ENCODE measurements around the gene YIPF4.
"Not testable (repeated sequence)": the region's sequence is repeated elsewhere in the genome, so short reads cannot be mapped to it uniquely, and the experiment has no call there.

Gene YIPF4

GRCh38 chr2:32249731-32250236, 27.9 kb upstream of the YIPF4 start:
- Histone ChIP-seq H3K36me3 (ENCODE audit: control insufficient read depth, insufficient read depth, low read length) (no peaks in the 10 kb centered on the region), H3K4me3 (ENCODE audit: insufficient read depth, low read depth, low read length) (no peak overlapping the region), H3K4me1 (ENCODE audit: control insufficient read depth, insufficient read depth, low read length) (no peaks in the 10 kb centered on the region), H3K27ac (ENCODE audit: insufficient read depth, low read depth, low read length, poor library complexity, severe bottlenecking) (no peak overlapping the region), H3K9me3 (ENCODE audit: control insufficient read depth, low read length) (no peaks in the 10 kb centered on the region), H3K27me3 (ENCODE audit: control insufficient read depth, insufficient read depth, low read length, poor library complexity, severe bottlenecking) (no peaks in the 10 kb centered on the region)
- WGBS, 2 experiments = 95 to 96% methylated on average over 2 of the region's 2 CpGs

GRCh38 chr2:32250290-32250689, 27.4 kb upstream of the YIPF4 start:
- no peaks in the 10 kb centered on the region for H3K36me3 ChIP-seq (ENCODE audit: control insufficient read depth, insufficient read depth, low read length)
- no peaks in the 10 kb centered on the region for H3K9me3 ChIP-seq (ENCODE audit: control insufficient read depth, low read length)
- 92 to 94% methylated on average over 10 of the region's 10 CpGs for WGBS, 2 experiments
- H3K4me1 ChIP-seq (ENCODE audit: control insufficient read depth, insufficient read depth, low read length) = no peaks in the 10 kb centered on the region
- H3K27me3 ChIP-seq (ENCODE audit: control insufficient read depth, insufficient read depth, low read length, poor library complexity, severe bottlenecking) = no peaks in the 10 kb centered on the region
- H3K4me3 ChIP-seq (ENCODE audit: insufficient read depth, low read depth, low read length) = no peak overlapping the region
- no peak overlapping the region for H3K27ac ChIP-seq (ENCODE audit: insufficient read depth, low read depth, low read length, poor library complexity, severe bottlenecking)

GRCh38 chr2:32258242-32258641, 19.5 kb upstream of the YIPF4 start:
- Histone ChIP-seq H3K9me3 (ENCODE audit: control insufficient read depth, low read length) (no peaks in the 10 kb centered on the region), H3K36me3 (ENCODE audit: control insufficient read depth, insufficient read depth, low read length) (no peaks in the 10 kb centered on the region), H3K4me3 (ENCODE audit: insufficient read depth, low read depth, low read length) (no peak overlapping the region), H3K4me1 (ENCODE audit: control insufficient read depth, insufficient read depth, low read length) (no peaks in the 10 kb centered on the region), H3K27ac (ENCODE audit: insufficient read depth, low read depth, low read length, poor library complexity, severe bottlenecking) (no peak overlapping the region), H3K27me3 (ENCODE audit: control insufficient read depth, insufficient read depth, low read length, poor library complexity, severe bottlenecking) (no peaks in the 10 kb centered on the region)
- 86 to 87% methylated on average over 11 to 13 of the region's 13 CpGs for whole genome bisulfite sequencing, 2 experiments

- no peaks in the 10 kb centered on the region for H3K4me1 ChIP-seq (ENCODE audit: control insufficient read depth, insufficient read depth, low read length)
- H3K27me3 ChIP-seq (ENCODE audit: control insufficient read depth, insufficient read depth, low read length, poor library complexity, severe bottlenecking) = no peaks in the 10 kb centered on the region
- no peaks in the 10 kb centered on the region for H3K36me3 ChIP-seq (ENCODE audit: control insufficient read depth, insufficient read depth, low read length)
- H3K27ac ChIP-seq (ENCODE audit: insufficient read depth, low read depth, low read length, poor library complexity, severe bottlenecking) = no peak overlapping the region
- H3K9me3 ChIP-seq (ENCODE audit: control insufficient read depth, low read length) = no peaks in the 10 kb centered on the region
- H3K4me3 ChIP-seq (ENCODE audit: insufficient read depth, low read depth, low read length) = no peak overlapping the region
- WGBS, 2 experiments = 90 to 91% methylated on average over 2 of the region's 2 CpGs
Observed at GRCh38 chr2:32260376-32260775, 17.3 kb upstream of the YIPF4 start.

- Histone ChIP-seq H3K4me3 (ENCODE audit: insufficient read depth, low read depth, low read length) (no peak overlapping the region), H3K27ac (ENCODE audit: insufficient read depth, low read depth, low read length, poor library complexity, severe bottlenecking) (no peak overlapping the region), H3K27me3 (ENCODE audit: control insufficient read depth, insufficient read depth, low read length, poor library complexity, severe bottlenecking) (no peaks in the 10 kb centered on the region), H3K36me3 (ENCODE audit: control insufficient read depth, insufficient read depth, low read length) (no peaks in the 10 kb centered on the region), H3K9me3 (ENCODE audit: control insufficient read depth, low read length) (no peaks in the 10 kb centered on the region), H3K4me1 (ENCODE audit: control insufficient read depth, insufficient read depth, low read length) (no peaks in the 10 kb centered on the region)
- 92 to 94% methylated on average over 2 to 3 of the region's 3 CpGs for WGBS, 2 experiments
Observed at GRCh38 chr2:32262105-32262504, 15.6 kb upstream of the YIPF4 start.

GRCh38 chr2:32264422-32265105, 13.1 kb upstream of the YIPF4 start, which contains the start of gene NLRC4:
NLRC4 (minus strand) TSS chr2:32264886; CDS start chr2:32256775, 8,111 bp downstream.
- H3K4me1 ChIP-seq (ENCODE audit: control insufficient read depth, insufficient read depth, low read length) = no peaks in the 10 kb centered on the region
- H3K36me3 ChIP-seq (ENCODE audit: control insufficient read depth, insufficient read depth, low read length) = no peaks in the 10 kb centered on the region
- 86 to 90% methylated on average over 7 of the region's 7 CpGs for WGBS, 2 experiments
- no peak within 1 kb of the TSS for H3K27ac ChIP-seq (ENCODE audit: insufficient read depth, low read depth, low read length, poor library complexity, severe bottlenecking)
- H3K27me3 ChIP-seq (ENCODE audit: control insufficient read depth, insufficient read depth, low read length, poor library complexity, severe bottlenecking) = peaks cover under 1% of the 10 kb centered on the region
- H3K4me3 ChIP-seq (ENCODE audit: insufficient read depth, low read depth, low read length) = no peak within 1 kb of the TSS
- no peaks in the 10 kb centered on the region for H3K9me3 ChIP-seq (ENCODE audit: control insufficient read depth, low read length)

- H3K9me3 ChIP-seq (ENCODE audit: control insufficient read depth, low read length) = no peaks in the 10 kb centered on the region
- H3K27me3 ChIP-seq (ENCODE audit: control insufficient read depth, insufficient read depth, low read length, poor library complexity, severe bottlenecking) = peaks cover 33% of the 10 kb centered on the region
- H3K27ac ChIP-seq (ENCODE audit: insufficient read depth, low read depth, low read length, poor library complexity, severe bottlenecking) = no peak overlapping the region
- H3K4me3 ChIP-seq (ENCODE audit: insufficient read depth, low read depth, low read length) = no peak overlapping the region
- no peaks in the 10 kb centered on the region for H3K4me1 ChIP-seq (ENCODE audit: control insufficient read depth, insufficient read depth, low read length)
- H3K36me3 ChIP-seq (ENCODE audit: control insufficient read depth, insufficient read depth, low read length) = no peaks in the 10 kb centered on the region
- 67 to 71% methylated on average over 2 of the region's 2 CpGs for WGBS, 2 experiments
Observed at GRCh38 chr2:32271063-32271462, 6.6 kb upstream of the YIPF4 start.

- 42 to 54% methylated on average over 2 to 3 of the region's 3 CpGs for WGBS, 2 experiments
- peaks cover 33% of the 10 kb centered on the region for H3K27me3 ChIP-seq (ENCODE audit: control insufficient read depth, insufficient read depth, low read length, poor library complexity, severe bottlenecking)
- H3K27ac ChIP-seq (ENCODE audit: insufficient read depth, low read depth, low read length, poor library complexity, severe bottlenecking) = no peak overlapping the region
- H3K4me3 ChIP-seq (ENCODE audit: insufficient read depth, low read depth, low read length) = no peak overlapping the region
- no peaks in the 10 kb centered on the region for H3K36me3 ChIP-seq (ENCODE audit: control insufficient read depth, insufficient read depth, low read length)
- no peaks in the 10 kb centered on the region for H3K4me1 ChIP-seq (ENCODE audit: control insufficient read depth, insufficient read depth, low read length)
- no peaks in the 10 kb centered on the region for H3K9me3 ChIP-seq (ENCODE audit: control insufficient read depth, low read length)
Observed at GRCh38 chr2:32272279-32272678, 5.4 kb upstream of the YIPF4 start.

- Histone ChIP-seq H3K27me3 (ENCODE audit: control insufficient read depth, insufficient read depth, low read length, poor library complexity, severe bottlenecking) (peaks cover 33% of the 10 kb centered on the region), H3K9me3 (ENCODE audit: control insufficient read depth, low read length) (no peaks in the 10 kb centered on the region), H3K36me3 (ENCODE audit: control insufficient read depth, insufficient read depth, low read length) (no peaks in the 10 kb centered on the region), H3K27ac (ENCODE audit: insufficient read depth, low read depth, low read length, poor library complexity, severe bottlenecking) (no peak overlapping the region), H3K4me1 (ENCODE audit: control insufficient read depth, insufficient read depth, low read length) (no peaks in the 10 kb centered on the region), H3K4me3 (ENCODE audit: insufficient read depth, low read depth, low read length) (no peak overlapping the region)
- 78 to 86% methylated on average over 2 of the region's 2 CpGs for WGBS, 2 experiments
Observed at GRCh38 chr2:32274289-32274688, 3.4 kb upstream of the YIPF4 start.

- peaks cover 24% of the 10 kb centered on the region for H3K27me3 ChIP-seq (ENCODE audit: control insufficient read depth, insufficient read depth, low read length, poor library complexity, severe bottlenecking)
- 93% methylated on average over 6 of the region's 7 CpGs for WGBS, 2 experiments
- H3K27ac ChIP-seq (ENCODE audit: insufficient read depth, low read depth, low read length, poor library complexity, severe bottlenecking); H3K36me3 ChIP-seq (ENCODE audit: control insufficient read depth, insufficient read depth, low read length); H3K4me3 ChIP-seq (ENCODE audit: insufficient read depth, low read depth, low read length); H3K4me1 ChIP-seq (ENCODE audit: control insufficient read depth, insufficient read depth, low read length); H3K9me3 ChIP-seq (ENCODE audit: control insufficient read depth, low read length): not testable (repeated sequence)
Observed at GRCh38 chr2:32275790-32276189, 1.9 kb upstream of the YIPF4 start.

Measured in ectodermal cell (in vitro differentiated cells).